GM12801 (cell line): Measurements from ENCODE around the gene CCP110.

Experiments used
- TF ChIP-seq, protein P1 (sequence below): IDR thresholded peaks from one replicate; pipeline ENCODE4 v1.5.1; 2011; ENCODE audit warnings: control low read depth; ENCODE audit not compliant: insufficient read length; ENCODE audit errors: extremely low read depth

CCP110 gene, protein sequence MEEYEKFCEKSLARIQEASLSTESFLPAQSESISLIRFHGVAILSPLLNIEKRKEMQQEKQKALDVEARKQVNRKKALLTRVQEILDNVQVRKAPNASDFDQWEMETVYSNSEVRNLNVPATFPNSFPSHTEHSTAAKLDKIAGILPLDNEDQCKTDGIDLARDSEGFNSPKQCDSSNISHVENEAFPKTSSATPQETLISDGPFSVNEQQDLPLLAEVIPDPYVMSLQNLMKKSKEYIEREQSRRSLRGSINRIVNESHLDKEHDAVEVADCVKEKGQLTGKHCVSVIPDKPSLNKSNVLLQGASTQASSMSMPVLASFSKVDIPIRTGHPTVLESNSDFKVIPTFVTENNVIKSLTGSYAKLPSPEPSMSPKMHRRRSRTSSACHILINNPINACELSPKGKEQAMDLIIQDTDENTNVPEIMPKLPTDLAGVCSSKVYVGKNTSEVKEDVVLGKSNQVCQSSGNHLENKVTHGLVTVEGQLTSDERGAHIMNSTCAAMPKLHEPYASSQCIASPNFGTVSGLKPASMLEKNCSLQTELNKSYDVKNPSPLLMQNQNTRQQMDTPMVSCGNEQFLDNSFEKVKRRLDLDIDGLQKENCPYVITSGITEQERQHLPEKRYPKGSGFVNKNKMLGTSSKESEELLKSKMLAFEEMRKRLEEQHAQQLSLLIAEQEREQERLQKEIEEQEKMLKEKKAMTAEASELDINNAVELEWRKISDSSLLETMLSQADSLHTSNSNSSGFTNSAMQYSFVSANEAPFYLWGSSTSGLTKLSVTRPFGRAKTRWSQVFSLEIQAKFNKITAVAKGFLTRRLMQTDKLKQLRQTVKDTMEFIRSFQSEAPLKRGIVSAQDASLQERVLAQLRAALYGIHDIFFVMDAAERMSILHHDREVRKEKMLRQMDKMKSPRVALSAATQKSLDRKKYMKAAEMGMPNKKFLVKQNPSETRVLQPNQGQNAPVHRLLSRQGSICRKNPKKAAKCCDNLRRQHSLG

GRCh38 chr16:19523559-19524355 is at the start of gene CCP110:
TSS of gene CCP110 (plus strand) at chr16:19523942. CDS start at chr16:19527882, 3,940 bp downstream.
- TF ChIP-seq, protein P1, sequence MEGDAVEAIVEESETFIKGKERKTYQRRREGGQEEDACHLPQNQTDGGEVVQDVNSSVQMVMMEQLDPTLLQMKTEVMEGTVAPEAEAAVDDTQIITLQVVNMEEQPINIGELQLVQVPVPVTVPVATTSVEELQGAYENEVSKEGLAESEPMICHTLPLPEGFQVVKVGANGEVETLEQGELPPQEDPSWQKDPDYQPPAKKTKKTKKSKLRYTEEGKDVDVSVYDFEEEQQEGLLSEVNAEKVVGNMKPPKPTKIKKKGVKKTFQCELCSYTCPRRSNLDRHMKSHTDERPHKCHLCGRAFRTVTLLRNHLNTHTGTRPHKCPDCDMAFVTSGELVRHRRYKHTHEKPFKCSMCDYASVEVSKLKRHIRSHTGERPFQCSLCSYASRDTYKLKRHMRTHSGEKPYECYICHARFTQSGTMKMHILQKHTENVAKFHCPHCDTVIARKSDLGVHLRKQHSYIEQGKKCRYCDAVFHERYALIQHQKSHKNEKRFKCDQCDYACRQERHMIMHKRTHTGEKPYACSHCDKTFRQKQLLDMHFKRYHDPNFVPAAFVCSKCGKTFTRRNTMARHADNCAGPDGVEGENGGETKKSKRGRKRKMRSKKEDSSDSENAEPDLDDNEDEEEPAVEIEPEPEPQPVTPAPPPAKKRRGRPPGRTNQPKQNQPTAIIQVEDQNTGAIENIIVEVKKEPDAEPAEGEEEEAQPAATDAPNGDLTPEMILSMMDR = no peak

- TF ChIP-seq, protein P1 = no peak
These were observed 49.1 kb upstream of the CCP110 start for GRCh38 chr16:19474617-19475016.

DNA sequence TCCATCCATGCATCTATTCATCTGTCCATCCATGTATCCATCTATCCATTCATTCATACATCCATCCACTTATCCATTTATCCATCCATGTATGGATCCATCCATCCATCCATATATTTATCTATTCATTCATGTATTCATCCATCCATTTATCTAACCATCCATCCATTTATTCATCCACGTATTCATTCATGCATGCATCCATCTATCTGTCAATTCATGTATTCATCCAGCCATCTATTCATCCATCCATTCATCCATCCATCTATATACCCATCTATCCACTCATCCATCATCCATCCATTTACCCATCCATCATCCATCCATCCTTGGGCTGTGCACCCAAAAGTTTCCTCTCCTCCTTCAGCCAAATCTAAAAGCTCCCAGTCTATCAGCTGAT is 45.2 kb upstream of the CCP110 start:
- TF ChIP-seq, protein P1 = no peak

DNA sequence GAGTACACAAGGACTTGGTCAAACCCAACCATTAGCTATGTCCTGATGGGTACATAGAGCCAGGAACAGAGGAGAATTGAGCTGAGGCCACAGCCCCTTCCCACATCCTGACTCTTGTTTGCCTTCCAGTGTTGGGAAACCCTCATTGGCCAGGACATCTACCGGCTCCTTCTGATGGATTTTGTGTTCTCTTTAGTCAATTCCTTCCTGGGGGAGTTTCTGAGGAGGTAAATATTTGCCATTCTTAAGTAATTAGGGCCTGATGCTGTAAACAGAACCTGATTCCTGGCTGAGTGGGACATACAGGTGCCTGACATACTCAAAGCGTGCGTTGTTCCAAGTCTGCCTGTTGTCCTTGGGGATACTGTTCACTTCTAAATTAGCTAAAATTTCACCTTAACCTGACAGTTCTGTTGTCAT is 44.4 kb upstream of the CCP110 start:
- TF ChIP-seq, protein P1 = no peak

DNA sequence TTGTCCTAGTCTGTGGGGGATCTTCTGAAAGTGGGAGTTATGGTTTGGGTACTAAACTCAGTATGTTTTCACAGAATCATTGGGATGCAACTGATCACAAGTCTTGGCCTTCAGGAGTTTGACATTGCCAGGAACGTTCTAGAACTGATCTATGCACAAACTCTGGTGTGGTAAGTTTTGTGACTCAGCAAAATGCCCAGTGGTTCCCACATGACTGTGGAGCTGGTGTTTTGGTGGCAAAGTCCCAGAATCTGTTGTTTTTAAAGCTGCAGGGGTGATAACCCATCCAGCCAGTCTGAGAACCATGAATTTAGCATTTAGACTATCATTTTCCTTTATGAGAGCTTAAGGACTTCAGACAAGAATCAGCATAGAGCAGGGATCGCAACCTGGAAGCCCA is 42.4 kb upstream of the CCP110 start:
- TF ChIP-seq, protein P1 = no peak

GRCh38 chr16:19481769-19482168 is 42.0 kb upstream of the CCP110 start:
- TF ChIP-seq, protein P1 = no peak

DNA sequence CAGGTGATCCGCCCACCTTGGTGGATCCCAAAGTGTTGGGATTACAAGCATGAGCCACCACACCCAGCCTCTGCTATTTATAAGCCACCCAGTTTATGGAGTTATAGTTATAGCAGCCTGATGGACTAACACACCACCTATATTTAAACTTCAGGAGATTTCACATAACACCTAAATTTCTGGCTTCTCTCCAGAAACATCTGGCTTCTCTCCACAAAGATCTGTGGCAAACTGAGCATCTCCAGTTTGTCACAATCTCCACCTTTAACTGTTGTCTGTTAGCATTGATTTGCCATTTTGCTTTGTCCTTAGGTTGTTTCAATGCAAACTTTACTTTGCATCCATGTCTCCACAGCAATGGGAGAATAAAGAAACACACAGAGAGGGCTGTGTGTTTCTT is 41.5 kb upstream of the CCP110 start:
- TF ChIP-seq, protein P1 = no peak
